ENCODE measurements around the gene NGEF.

The NGEF gene

DNA sequence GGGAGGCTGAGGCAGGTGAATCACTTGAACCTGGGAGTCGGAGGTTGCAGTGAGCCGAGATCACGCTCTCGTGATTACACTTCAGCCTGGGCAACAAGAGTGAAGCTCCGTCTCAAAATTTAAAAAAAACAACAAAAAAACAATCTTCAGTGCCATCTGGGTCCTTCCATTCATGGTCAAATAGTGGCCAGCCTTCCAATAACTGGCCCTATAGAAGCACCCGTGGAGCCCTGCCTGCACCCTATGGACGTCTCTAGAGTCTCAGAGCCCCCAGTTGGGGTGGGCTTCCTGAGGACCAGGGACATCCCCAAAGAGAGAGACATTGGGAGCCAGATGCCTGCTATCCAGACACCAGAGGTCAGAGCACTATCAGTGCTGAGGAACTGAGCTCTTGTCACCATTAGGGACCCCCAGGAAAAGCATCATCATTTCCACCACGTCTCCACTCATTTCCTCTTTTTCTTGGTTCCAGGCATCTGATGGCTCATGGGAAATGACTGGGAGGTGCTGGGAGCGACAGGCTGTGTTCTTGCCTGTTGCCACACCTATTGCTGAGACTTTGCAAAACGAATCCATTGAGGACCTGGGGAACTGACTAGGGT, 28.8 kb upstream of the NGEF start:
- DNase-seq, result no peak

DNA sequence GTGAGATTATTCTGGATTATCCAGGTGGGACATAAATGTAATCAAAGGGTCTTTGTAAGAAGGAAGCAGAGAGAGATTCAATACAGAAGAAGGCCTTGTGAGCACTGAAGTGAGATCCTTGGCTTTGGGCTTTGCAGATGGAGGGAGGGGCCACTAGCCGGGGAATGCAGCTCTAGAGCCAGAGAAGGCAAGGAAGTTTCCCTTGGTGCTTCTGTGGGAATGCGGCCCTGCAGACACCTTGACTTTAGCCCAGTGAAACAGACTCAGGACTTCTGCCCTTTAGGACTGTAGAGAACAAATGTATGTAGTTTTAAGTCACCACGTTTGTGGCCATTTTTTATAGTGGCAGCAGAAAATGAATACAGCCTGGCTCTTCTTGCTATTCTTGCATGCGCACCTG, 27.5 kb upstream of the NGEF start:
- DNase-seq, result no peak

DNA sequence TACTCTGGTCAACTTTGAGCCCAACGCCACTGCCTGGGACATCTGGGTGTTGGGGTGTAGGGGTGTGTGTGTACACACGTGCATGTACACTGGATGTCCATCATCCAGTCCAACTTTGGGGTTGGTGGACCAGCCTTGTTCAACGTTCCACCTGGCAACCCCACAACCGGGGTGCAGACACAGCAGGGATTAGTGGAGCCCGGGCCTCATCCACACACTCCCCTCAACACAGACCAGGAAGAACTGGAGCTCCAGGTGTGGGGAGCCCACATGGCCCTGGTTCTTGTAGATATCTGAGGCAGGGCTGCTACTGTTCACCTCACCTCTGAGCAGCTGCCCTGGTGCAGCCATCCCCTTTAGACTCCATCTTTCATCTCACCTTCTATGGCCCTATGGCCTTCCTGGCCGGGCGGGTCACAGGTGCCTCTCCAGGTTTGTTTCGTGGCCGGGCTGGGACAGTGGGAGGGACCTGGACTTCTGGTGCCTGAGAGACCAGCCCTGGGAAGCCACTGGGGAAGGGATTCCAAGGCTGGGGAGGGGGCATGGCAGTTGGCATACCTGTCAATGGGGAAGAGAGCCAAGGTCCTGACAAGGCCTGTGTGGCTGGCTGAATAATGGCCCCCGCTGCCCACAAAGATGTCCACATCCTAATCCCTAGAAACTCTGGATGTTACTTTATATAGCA, 26.9 kb upstream of the NGEF start:
- no peak for DNase-seq

DNA sequence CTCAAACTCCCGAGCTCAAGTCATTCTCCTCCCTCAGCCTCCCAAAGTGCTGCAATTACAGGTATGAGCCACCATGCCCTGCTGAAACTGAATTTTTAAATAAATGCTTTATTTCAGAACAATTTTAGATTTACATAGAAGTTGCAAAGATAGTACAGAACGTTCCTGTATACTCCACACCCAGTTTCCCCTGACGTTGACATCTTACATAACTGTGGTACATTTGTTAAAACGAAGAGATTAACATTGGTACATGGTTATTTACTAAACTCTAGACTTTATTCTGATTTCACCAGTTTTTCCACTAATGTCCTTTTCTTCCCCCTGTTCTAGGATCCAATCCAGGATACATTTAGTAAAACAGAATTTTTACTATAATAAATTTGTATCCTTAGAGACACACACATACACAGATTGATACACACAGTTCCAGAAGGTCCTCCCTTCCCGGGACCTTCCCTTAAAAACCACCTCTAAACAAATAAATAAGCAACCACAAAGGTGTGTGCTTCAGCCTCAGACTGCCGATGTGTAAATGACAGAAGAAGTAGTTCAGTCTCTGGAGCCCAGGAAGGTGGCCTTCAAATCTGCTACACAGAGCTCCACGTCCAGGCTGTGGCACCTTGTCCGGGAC, 26.3 kb upstream of the NGEF start:
- DNase-seq, result no peak

DNA sequence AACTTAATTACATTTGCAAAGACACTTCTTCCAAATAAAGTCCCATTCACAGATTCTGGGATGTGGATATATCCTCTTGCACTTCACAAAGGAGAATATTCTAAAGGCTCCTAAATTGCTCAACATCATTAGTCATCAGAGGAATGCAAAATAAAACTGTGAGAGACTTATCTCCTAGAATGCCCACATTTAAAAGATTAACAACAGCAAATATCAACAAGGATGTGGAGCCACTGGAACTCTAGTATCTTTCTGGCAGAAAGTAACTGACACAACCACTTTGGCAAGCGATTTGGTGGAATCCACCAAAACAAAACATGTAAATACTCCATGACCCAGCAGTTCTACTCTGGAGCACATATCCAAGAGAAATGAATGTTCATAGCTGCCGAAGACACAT, 24.0 kb upstream of the NGEF start:
- DNase-seq, result no peak

DNA sequence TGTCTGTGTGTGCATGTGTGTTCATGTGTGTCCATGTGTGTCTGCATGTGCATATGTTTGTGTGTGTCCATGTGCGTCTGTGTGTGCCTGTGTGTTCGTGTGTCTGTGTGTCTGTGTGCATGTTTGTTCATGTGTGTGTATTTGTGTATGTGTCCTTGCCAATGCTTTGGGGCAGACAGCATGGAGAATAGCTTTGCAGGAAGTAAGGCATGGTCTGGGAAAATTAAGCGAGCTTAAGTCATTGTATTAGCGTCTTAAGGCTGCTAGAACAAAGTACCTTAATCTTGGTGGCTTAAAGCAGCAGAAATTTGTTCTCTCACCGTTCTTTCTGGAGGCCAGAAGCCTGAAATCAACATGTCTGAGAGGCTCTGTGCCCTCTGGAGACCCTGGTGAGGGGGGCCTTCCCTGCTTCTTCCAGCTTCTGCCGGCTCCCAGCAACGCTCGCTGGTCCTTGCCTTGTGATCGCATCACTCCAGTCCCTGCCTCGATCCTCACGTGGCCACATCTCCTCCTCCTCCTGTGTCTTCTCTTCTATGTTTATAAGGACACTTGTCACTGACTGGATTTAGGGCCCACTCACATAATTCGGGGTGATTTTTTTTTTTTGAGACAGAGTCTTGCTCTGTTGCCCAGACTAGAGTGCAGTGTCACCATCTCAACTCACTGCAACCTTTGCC, 23.2 kb upstream of the NGEF start:
- no peak for DNase-seq

DNA sequence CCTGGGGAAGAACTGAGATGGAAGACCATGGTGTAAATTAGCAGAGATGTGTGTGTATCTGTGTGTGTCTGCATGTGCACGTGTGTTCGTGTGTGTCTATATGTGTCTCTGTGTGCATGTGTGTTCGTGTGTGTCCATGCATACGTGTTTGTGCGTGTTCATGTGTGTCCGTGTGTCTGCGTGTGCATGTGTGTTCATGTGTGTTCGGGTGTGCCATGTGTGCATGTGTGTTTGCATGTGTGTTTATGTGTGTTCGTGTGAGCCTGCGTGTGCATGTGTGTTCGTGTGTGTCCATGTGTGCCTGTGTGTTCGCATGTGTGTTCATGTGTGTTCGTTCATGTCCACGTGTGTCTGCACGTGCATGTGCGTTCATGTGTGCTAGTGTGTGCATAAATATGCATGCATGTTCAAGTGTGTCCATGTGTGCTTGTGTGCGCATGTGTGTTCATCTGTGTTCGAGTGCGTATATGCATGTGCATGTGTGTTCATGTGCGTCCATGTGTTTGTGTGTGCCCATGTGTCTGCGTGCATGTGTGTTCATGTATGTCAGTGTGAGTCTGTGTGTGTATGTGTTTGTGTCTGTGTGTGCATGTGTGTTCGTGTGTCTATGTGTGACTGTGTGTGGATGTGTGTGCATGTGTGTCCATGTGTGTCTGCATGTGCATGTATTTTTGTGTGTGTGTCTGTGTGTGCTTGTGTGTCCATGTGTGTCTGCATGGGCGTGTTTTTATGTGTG, 22.5 kb upstream of the NGEF start:
- DNase-seq, result no peak

DNA sequence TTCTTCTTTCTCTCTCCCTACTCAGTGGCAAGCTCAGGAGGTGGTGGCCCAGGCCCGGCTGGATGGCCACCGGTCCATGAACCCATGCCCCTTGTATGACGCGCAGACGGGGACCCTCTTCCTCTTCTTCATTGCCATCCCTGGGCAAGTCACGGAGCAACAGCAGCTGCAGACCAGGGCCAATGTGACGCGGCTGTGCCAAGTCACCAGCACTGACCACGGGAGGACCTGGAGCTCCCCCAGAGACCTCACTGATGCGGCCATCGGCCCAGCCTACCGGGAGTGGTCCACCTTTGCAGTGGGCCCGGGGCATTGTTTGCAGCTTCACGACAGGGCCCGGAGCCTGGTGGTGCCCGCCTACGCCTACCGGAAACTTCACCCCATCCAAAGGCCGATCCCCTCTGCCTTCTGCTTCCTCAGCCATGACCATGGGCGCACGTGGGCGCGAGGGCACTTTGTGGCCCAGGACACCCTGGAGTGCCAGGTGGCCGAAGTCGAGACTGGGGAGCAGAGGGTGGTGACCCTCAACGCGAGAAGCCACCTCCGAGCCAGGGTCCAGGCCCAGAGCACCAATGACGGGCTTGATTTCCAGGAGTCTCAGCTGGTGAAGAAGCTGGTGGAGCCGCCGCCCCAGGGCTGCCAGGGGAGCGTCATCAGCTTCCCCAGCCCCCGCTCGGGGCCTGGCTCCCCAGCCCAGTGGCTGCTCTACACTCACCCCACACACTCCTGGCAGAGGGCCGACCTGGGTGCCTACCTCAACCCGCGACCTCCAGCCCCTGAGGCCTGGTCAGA, 21.2 kb upstream of the NGEF start:
- no peak for DNase-seq

DNA sequence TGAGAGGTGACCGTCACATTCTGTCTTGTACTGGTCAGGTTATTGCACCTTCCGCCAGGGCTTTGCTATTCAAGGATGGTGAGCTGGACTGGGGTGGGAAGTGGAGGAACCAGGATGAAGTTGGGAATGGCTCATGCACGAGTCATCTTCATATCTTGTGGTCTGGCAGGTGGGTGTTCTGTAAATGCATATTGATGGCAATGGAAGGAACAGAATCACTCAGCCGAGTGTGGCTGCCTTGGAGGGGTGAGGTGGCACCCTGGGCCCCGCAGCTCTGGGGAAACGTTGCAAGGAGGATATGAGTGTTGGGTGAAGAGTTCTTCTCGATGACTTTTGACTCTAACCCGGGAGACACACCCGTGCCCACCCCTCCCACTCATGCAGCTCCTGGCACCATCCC, 20.6 kb upstream of the NGEF start:
- DNase-seq, result peak in 1 of 2 donors; percentile 10

DNA sequence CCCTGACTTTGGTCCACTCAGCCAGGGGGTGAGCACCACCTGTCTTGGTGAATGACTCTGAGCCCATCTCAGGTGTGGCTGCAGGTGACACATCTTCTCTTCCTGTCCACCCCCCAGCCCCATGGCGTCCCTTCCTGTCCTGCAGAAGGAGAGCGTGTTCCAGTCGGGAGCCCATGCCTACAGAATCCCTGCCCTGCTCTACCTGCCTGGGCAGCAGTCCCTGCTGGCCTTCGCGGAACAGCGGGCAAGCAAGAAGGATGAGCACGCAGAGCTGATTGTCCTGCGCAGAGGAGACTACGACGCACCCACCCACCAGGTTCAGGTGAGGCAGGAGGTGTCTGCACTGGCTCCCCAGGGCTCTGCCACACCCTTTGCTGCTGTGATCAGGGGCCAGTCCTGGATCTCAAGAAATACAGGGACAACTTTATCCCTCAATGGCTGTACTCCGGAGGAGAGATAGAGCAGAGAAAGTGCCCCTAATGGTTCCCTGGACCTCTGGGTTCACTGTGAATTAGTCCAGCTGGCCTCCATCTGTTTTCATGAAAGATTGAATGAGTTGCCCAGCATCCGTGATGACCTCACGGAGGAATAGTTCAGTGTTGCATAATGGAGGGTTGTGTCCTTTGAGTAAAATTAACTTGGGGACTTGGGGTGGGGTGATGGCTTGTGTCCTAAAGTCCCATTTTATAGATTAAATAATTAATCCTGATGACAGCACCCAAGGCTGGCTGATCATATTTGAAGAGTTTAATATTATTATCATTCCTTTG, 19.7 kb upstream of the NGEF start, which contains the start of gene NEU2:
TSS of gene NEU2 (plus strand) at position 122 of the 770 bp plus-strand sequence. CDS start at position 122, 0 bp downstream.
- no peak for DNase-seq

DNA sequence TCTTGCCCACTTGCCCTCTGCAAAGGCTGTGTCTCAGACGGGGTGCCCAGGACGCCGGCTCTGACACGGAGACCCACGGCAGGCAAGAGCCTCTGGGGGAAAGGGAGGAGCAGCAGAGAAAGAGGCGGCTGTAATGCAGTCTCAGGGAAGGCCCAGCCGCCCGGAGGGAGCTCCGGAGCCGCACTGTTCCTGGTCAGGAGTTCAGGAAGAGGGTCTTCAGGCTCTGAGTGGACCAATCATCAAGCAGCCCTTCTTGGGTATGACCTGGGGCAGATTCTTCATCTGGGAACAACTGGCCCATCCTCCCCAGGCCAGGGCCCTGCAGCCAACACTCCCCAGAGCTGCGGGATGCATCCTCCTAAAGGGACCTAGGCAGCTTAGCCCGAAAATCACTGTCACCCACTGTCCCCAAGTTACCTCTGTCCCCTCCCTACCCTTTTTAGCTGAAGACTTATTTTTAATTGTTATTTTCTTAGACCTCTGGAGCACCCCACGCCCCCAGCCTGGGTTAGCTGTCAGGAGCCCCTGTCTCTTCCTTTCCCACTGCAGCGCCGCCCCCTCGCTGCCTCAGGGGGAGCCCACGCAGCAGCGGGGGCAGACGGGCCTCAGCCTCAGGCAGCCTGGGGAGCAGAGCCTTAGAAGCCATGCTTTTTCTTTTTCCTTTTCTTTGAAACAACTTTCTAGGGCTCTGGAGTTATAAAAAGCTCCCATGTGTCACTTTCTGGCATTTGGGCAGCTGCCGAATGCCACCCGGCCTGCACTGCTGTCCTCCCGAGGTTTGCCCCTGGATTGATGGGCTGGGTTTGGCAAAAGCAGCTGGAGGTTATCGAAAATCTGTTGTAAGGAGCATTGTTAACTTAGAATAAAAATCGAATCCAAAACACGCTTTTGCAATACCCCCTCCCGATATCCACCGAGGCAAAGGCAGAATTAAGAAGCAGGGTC, 18.8 kb upstream of the NGEF start:
- no peak for DNase-seq

DNA sequence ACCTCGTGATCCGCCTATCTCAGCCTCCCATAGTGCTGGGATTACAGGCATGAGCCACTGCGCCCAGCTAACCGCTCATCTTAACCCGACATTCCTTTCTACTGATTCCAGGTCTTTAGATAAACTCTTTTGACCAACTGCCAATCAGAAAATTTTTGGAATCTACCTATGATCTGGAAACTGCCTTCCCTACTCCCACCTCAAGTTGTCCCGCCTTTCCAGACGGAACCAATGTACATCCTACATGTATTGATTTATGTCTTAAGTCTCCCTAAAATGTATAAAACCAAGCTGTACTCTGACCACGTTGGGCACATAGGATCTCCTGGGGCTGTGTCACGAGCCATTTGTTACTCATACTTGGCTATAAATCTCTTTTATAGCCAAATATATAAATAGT, 16.3 kb upstream of the NGEF start:
- no peak for DNase-seq

DNA sequence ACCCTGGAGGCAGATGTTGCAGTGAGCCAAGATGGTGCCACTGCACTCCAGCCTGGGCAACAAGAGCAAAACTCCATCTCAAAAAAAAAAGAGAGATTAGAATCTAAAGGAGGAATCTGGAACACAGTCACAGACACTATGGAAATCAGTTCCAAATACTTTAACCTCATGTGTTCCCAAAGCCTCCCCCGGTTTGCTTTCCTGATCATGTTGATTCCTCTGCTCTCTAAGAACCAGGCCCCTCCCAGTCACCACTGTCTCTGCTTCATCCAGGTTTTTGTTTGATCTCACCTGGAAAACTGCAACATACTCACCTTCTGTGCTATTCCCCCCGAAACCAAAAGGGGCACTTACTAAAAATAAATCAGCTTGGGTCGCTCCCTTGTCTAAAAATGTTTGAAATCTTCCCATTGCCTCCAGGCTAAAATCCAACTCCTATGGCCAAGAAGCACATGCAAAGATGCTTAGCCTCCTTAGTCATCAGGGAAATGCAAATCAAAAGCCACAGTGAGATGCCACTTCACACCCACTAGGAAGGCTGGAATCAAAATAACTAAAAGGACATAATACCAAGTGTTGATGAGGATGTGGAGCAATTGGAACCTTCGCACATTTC, 13.2 kb upstream of the NGEF start:
- no peak for DNase-seq

DNA sequence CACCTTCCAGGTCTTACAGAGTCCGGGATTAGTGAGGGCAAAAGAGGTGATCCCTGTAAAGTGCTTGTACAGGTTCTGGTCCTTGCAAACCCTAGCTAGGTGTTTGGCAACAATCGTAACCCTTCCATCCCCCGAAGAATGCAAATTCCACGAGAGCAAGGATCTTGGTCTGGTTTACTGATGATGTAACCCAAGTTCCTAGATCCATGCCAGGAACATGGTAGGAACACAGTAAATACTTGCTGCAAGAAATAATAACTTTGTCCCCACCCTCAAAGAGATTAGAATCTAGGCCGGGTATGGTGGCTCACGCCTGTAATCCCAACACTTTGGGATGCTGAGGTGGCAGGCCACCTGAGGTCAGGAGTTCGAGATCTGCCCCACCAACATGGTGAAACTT, 12.7 kb upstream of the NGEF start:
- no peak for DNase-seq

DNA sequence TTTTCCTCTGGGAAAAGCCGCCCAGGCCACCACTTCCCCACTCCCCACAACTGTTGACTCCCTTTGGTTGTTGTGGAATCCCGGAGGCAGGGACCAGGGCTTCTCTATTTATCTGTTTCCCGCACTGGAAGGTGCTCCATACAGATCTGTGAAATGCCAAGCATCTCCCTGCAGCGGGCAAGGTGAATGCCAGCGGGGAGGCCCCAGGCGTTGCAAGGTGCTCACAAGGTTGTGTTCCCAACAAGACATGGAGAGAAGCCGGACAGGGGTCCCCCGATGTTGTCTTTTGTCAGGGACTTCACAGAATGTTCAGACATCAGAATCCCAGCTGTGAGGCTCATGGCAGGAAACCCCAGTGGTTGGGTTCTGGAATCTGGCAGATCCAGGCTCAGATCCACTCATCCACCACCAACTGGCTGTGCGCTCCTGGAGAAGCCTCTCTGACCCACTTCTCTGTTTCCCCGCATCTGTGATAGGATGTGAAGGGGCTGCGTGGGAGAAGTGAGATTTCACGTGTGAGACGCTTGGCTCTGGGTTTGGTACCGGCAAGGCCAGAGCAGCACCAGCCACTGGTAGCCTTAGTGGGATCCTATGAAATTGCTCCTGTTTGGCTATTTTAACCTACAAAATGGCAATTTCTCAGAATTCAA, 10.8 kb upstream of the NGEF start:
- DNase-seq, result no peak

DNA sequence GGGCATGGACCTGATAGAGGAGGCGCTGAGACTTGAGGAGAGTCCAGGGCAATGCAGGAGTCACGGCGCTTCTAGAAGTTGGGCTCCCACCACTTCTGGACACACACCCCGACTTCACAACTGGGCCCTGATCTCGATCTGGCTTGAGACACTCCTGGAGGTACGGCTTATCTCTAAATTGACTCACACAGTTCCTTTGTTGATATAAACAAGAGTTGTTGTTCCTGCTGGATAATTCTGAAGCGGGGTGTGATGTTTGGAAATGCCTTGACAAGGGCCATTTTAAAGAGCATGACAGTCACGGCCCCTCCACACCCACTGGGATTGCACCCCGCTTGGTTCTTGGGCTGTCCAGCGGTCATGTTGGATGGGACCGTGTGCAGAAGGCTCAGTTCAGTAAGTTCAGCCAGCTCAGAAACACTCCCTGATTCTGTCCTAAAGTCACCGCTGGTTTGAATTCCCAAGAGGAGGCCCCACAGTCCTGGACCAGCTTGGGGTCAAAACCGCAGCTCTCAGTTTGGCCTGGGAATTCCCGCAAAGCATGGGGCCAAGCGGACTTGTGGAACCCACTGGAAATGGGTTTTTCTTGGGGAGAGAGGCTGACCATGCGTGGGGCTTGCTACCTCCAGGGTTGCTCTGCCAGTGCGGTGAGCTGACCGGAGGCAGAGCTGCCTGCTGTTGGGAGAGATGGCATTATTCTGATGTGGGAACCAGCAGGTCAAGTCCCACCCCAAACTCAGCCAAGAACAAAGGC, 10.1 kb upstream of the NGEF start:
- no peak for DNase-seq

DNA sequence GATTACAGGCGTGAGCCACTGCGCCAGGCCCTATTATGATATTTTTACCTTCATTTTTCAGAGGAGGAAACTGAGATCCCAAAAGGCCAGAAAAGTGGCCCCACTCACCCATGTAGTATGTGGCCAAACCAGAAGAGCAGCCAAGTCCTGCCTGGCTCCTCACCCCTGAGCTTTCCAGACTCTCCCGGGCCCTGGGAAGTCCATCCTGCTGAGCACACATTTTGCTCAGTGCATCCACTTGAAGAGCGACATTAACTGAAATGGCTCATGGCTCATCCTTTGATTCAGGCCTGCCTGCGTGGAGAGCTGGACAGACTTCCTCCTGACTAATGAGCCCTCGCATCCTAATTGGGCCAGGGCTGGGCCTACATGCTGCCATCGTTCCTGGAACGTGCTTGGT, 9.5 kb upstream of the NGEF start:
- no peak for DNase-seq

DNA sequence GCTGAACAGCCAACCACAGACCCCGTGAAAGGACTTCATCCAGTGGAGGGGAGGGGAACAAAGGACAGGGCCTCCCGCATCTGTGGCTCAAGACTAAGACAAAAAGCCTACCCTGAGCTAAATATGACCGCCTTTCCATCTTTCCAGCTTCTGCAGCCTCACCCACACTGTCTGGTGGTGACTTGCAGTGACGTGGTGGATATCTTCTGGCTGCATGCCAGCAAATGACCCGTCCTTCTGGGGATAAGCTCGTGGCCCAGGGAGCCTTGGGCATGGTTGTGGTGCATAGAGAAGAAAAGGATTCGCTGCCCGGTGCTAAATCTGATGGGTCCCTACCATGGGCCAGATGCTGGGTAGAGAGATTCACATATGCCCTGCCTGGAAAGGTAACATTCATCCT, 8.7 kb upstream of the NGEF start:
- DNase-seq, result no peak

DNA sequence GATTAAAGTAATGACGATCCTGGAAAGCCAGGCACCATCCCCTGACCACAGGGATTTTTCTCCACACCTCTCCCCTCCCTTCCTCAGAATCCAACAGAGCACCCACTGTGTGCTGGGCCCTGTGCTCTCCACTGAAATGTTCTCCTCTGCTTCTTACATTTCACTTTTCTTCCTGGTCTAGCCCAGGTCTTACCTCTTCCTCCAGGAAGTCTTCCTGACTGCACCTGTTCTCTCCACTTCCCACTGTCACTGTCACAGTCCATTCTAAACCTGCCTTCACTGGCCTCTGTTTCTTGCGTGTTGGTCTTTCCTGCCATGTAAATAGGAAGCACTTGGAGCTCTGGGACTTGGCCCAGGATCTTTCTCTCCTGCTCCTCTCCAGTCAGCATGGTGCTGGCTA, 7.4 kb upstream of the NGEF start:
- DNase-seq, result no peak

Measured in stimulated activated CD4-positive, alpha-beta T cell treated with anti-CD3 and anti-CD28 coated beads, Interleukin-2, amount 100 ng/mL, for 48 hours (primary cell).